Immature natural killer cell (primary cell): ENCODE results near the gene MRRF. TPM values are rescaled to one million over a fixed set of nuclear protein-coding genes. Genes with fewer than 3 reads are reported as not detected.

ENCODE experiments used
- DNase-seq, 3 donors: peaks; one replicate each; pipeline ENCODE4 v3.0.0; 2022; ENCODE audit warnings: mixed read lengths in 1 of 3
- H3K27ac Mint-ChIP-seq, 6 donors: one replicate each; pipeline ENCODE4 v1.8.0; 2020; ENCODE audit warnings: mixed read lengths in 6 of 6, mild to moderate bottlenecking in 5 of 6, inconsistent platforms in 4 of 6, moderate library complexity in 3 of 6
- H3K27me3 Mint-ChIP-seq, 3 donors: one replicate each; pipeline ENCODE4 v1.8.0; 2020 to 2021; ENCODE audit warnings: low read depth in 3 of 3, mild to moderate bottlenecking in 3 of 3, mixed read lengths in 3 of 3, moderate library complexity in 3 of 3, inconsistent platforms in 1 of 3
- H3K36me3 Mint-ChIP-seq, 3 donors: one replicate each; pipeline ENCODE4 v1.8.0; 2020; ENCODE audit warnings: mixed read lengths in 3 of 3, inconsistent platforms in 2 of 3, mild to moderate bottlenecking in 2 of 3
- H3K4me1 Mint-ChIP-seq, 2 donors: one replicate each; pipeline ENCODE4 v1.8.0; 2020; ENCODE audit warnings: inconsistent platforms in 2 of 2, mild to moderate bottlenecking in 2 of 2, mixed read lengths in 2 of 2, moderate library complexity in 1 of 2
- H3K4me3 Mint-ChIP-seq, 5 donors: one replicate each; pipeline ENCODE4 v1.8.0; 2020; ENCODE audit warnings: mild to moderate bottlenecking in 5 of 5, mixed read lengths in 5 of 5, inconsistent platforms in 3 of 5, moderate library complexity in 3 of 5
- H3K9me3 Mint-ChIP-seq, 6 donors: one replicate each; pipeline ENCODE4 v1.8.0; 2020; ENCODE audit warnings: mild to moderate bottlenecking in 6 of 6, mixed read lengths in 6 of 6, inconsistent platforms in 4 of 6, moderate library complexity in 3 of 6
- polyA plus RNA-seq, 3 donors: library from polyadenylated mRNA; unstranded; fragments of 300-500 nt; fragmentation: Illumina TruSeq; gene quantifications; one replicate each; pipeline ENCODE4 v1.2.3, GENCODE V29; 2021

MRRF gene
- polyA plus RNA-seq, 3 donors from 2014 or later = 11.5 to 18.4 (median 16.3) TPM

GRCh38 chr9:122334916-122335315 lies 70.2 kb downstream of the MRRF start:
- DNase-seq = no peak
- peaks cover 0 to 3% (median 2%) of the 10 kb centered on the region in 3 donors for H3K27me3 Mint-ChIP-seq
- no peaks in the 10 kb centered on the region for H3K4me1 Mint-ChIP-seq
- no peak overlapping the region for H3K4me3 Mint-ChIP-seq
- H3K27ac Mint-ChIP-seq = no peak overlapping the region
- peaks cover 0 to 5% (median 0%) of the 10 kb centered on the region in 3 donors for H3K36me3 Mint-ChIP-seq
- no peaks in the 10 kb centered on the region for H3K9me3 Mint-ChIP-seq

- H3K27me3 Mint-ChIP-seq = peaks cover 0 to 3% (median 3%) of the 10 kb centered on the region in 3 donors
- DNase-seq = no peak
- H3K4me1 Mint-ChIP-seq = no peaks in the 10 kb centered on the region
- no peak overlapping the region for H3K4me3 Mint-ChIP-seq
- H3K36me3 Mint-ChIP-seq = peaks cover 0 to 5% (median 0%) of the 10 kb centered on the region in 3 donors
- H3K27ac Mint-ChIP-seq = no peak overlapping the region
- H3K9me3 Mint-ChIP-seq = no peaks in the 10 kb centered on the region
Observed at GRCh38 chr9:122336189-122336588, 71.5 kb downstream of the MRRF start.

GRCh38 chr9:122336866-122337555 lies 72.3 kb downstream of the MRRF start:
- Mint-ChIP-seq H3K27ac (no peak overlapping the region), H3K4me3 (no peak overlapping the region)

GRCh38 chr9:122337556-122337929 lies 72.9 kb downstream of the MRRF start:
- Mint-ChIP-seq H3K4me3 (no peak overlapping the region), H3K4me1 (no peaks in the 10 kb centered on the region), H3K27ac (no peak overlapping the region), H3K27me3 (peaks cover 0 to 3% (median 1%) of the 10 kb centered on the region in 3 donors), H3K36me3 (no peaks in the 10 kb centered on the region), H3K9me3 (no peaks in the 10 kb centered on the region)
- DNase-seq = no peak

More at GRCh38 chr9:122336866-122337555, 72.3 kb downstream of the MRRF start:
- Mint-ChIP-seq H3K27me3 (peaks cover 0 to 3% (median 1%) of the 10 kb centered on the region in 3 donors), H3K9me3 (no peaks in the 10 kb centered on the region), H3K36me3 (no peaks in the 10 kb centered on the region), H3K4me1 (no peaks in the 10 kb centered on the region)
- no peak for DNase-seq

- H3K9me3 Mint-ChIP-seq = no peaks in the 10 kb centered on the region
- DNase-seq = no peak
- peaks cover 0 to 3% (median 1%) of the 10 kb centered on the region in 3 donors for H3K27me3 Mint-ChIP-seq
- H3K36me3 Mint-ChIP-seq = no peaks in the 10 kb centered on the region
- H3K4me1 Mint-ChIP-seq = no peaks in the 10 kb centered on the region
- no peak overlapping the region for H3K4me3 Mint-ChIP-seq
- no peak overlapping the region for H3K27ac Mint-ChIP-seq
Observed at GRCh38 chr9:122338536-122338935, 73.9 kb downstream of the MRRF start.

GRCh38 chr9:122338994-122339393 lies 74.3 kb downstream of the MRRF start:
- no peak for DNase-seq
- Mint-ChIP-seq H3K4me1 (no peaks in the 10 kb centered on the region), H3K27me3 (peaks cover 0 to 5% (median 0%) of the 10 kb centered on the region in 3 donors), H3K9me3 (no peaks in the 10 kb centered on the region), H3K27ac (no peak overlapping the region), H3K4me3 (no peak overlapping the region), H3K36me3 (no peaks in the 10 kb centered on the region)

- H3K27ac Mint-ChIP-seq = no peak overlapping the region
- DNase-seq = no peak
- no peak overlapping the region for H3K4me3 Mint-ChIP-seq
Observed at GRCh38 chr9:122339579-122339978, 74.9 kb downstream of the MRRF start.

GRCh38 chr9:122340161-122340560 lies 75.5 kb downstream of the MRRF start:
- no peaks in the 10 kb centered on the region for H3K9me3 Mint-ChIP-seq
- no peak overlapping the region for H3K4me3 Mint-ChIP-seq
- no peaks in the 10 kb centered on the region for H3K36me3 Mint-ChIP-seq
- DNase-seq = no peak
- peaks cover 0 to 5% (median 0%) of the 10 kb centered on the region in 3 donors for H3K27me3 Mint-ChIP-seq
- no peaks in the 10 kb centered on the region for H3K4me1 Mint-ChIP-seq
- H3K27ac Mint-ChIP-seq = no peak overlapping the region

More at GRCh38 chr9:122339579-122339978, 74.9 kb downstream of the MRRF start:
- Mint-ChIP-seq H3K4me1 (no peaks in the 10 kb centered on the region), H3K27me3 (peaks cover 0 to 5% (median 0%) of the 10 kb centered on the region in 3 donors), H3K9me3 (no peaks in the 10 kb centered on the region), H3K36me3 (no peaks in the 10 kb centered on the region)

GRCh38 chr9:122342323-122343050 lies 77.8 kb downstream of the MRRF start:
- Mint-ChIP-seq H3K4me1 (peaks cover 4% of the 10 kb centered on the region in 2 donors), H3K27me3 (peaks cover 4 to 17% (median 6%) of the 10 kb centered on the region in 3 donors), H3K36me3 (no peaks in the 10 kb centered on the region), H3K27ac (no peak overlapping the region), H3K4me3 (no peak overlapping the region), H3K9me3 (no peaks in the 10 kb centered on the region)
- no peak for DNase-seq

GRCh38 chr9:122346478-122347347 lies 82.0 kb downstream of the MRRF start:
- H3K4me3 Mint-ChIP-seq = peak overlapping the region; percentile 60 to 84 (median 80)

GRCh38 chr9:122347348-122348287 lies 82.9 kb downstream of the MRRF start:
- Mint-ChIP-seq H3K4me3 (peak overlapping the region; percentile 60 to 84 (median 80)), H3K36me3 (no peaks in the 10 kb centered on the region), H3K4me1 (peaks cover 7% of the 10 kb centered on the region in 2 donors), H3K27ac (no peak overlapping the region), H3K27me3 (peaks cover 6 to 26% (median 9%) of the 10 kb centered on the region in 3 donors), H3K9me3 (no peaks in the 10 kb centered on the region)
- no peak for DNase-seq

More at GRCh38 chr9:122346478-122347347, 82.0 kb downstream of the MRRF start:
- Mint-ChIP-seq H3K4me1 (peaks cover 7% of the 10 kb centered on the region in 2 donors), H3K27ac (no peak overlapping the region), H3K36me3 (no peaks in the 10 kb centered on the region), H3K9me3 (no peaks in the 10 kb centered on the region), H3K27me3 (peaks cover 4 to 26% (median 9%) of the 10 kb centered on the region in 3 donors)
- peak; percentile 14 to 19 (median 17) for DNase-seq

GRCh38 chr9:122348288-122348777 lies 83.7 kb downstream of the MRRF start:
- Mint-ChIP-seq H3K4me1 (peaks cover 7% of the 10 kb centered on the region in 2 donors), H3K9me3 (no peaks in the 10 kb centered on the region), H3K27me3 (peaks cover 6 to 31% (median 9%) of the 10 kb centered on the region in 3 donors), H3K27ac (no peak overlapping the region), H3K36me3 (no peaks in the 10 kb centered on the region), H3K4me3 (peak overlapping the region in 1 of 5 donors; percentile 1)
- no peak for DNase-seq
